HL-60/S4 treated with phorbol 12-myristate 13-acetate at 8.2 ng/mL for 4 days and 3 days (cell line): Measurements from ENCODE around the gene RXFP1.

Experiments used
- in situ Hi-C: fragments of 300-500 bp; cut with MboI; formaldehyde crosslinking; loops from 2 replicates; pipeline ENCODE4 v1.15.0; 2022; ENCODE audit warnings: low sequenced_read_pairs

The RXFP1 gene

GRCh38 chr4:158667651-158668198 lies 146.0 kb downstream of the RXFP1 start:
- in situ Hi-C loops, result no loop called here

- in situ Hi-C loops, result no loop called here
These were observed 147.6 kb downstream of the RXFP1 start for GRCh38 chr4:158669310-158669709.

- in situ Hi-C loops, result no loop called here
These were observed 149.4 kb downstream of the RXFP1 start for GRCh38 chr4:158670975-158671664.

- in situ Hi-C loops, result no loop called here
These were observed 149.9 kb downstream of the RXFP1 start, which contains the start of gene C4orf46 for GRCh38 chr4:158671665-158671914. Gene C4orf46 (minus strand): TSS chr4:158671887. CDS start chr4:158671801, 86 bp downstream.

GRCh38 chr4:158671915-158672806 lies 150.5 kb downstream of the RXFP1 start, which contains the start of gene ETFDH:
Gene ETFDH (plus strand): TSS chr4:158672296. CDS start chr4:158672457, 161 bp downstream.
- in situ Hi-C loops, result no loop called here

GRCh38 chr4:158673633-158674032 lies 152.0 kb downstream of the RXFP1 start:
- in situ Hi-C loops, result no loop called here

GRCh38 chr4:158676076-158676475 lies 154.4 kb downstream of the RXFP1 start:
- in situ Hi-C loops, result no loop called here

- in situ Hi-C loops, result no loop called here
These were observed 157.1 kb downstream of the RXFP1 start for GRCh38 chr4:158678767-158679166.

GRCh38 chr4:158681629-158682028 lies 159.9 kb downstream of the RXFP1 start:
- in situ Hi-C loops, result no loop called here

- in situ Hi-C loops, result no loop called here
These were observed 160.4 kb downstream of the RXFP1 start for GRCh38 chr4:158682066-158682465.

- in situ Hi-C loops, result no loop called here
These were observed 167.1 kb downstream of the RXFP1 start for GRCh38 chr4:158688813-158689212.
